HepG2 (cell line): ENCODE data around the gene HRC. TPM values are rescaled to one million over a fixed set of nuclear protein-coding genes. Genes with fewer than 3 reads are reported as not detected.

Source experiments
- CCAR2 ChIP-seq: fragments of 200-400 bp; formaldehyde crosslinking; optimal IDR thresholded peaks from 2 replicates; pipeline ENCODE3; 2018; ENCODE audit warnings: low read depth, mild to moderate bottlenecking, low read length, moderate library complexity
- ETV6 ChIP-seq: sonication (generic); formaldehyde crosslinking; conservative IDR thresholded peaks from 2 replicates; pipeline ENCODE4 v1.4.0; 2020; ENCODE audit warnings: missing genetic modification reagents
- FOSL1 ChIP-seq: sonication (generic); formaldehyde crosslinking; IDR thresholded peaks from 2 replicates; pipeline ENCODE4 v1.9.0; 2021; ENCODE audit warnings: missing genetic modification reagents, borderline replicate concordance
- FOXC1 ChIP-seq: sonication (generic); formaldehyde crosslinking; IDR thresholded peaks from 2 replicates; pipeline ENCODE4 v1.8.0; 2022; ENCODE audit warnings: mild to moderate bottlenecking, missing genetic modification reagents, borderline replicate concordance
- FOXJ3 ChIP-seq: sonication (generic); formaldehyde crosslinking; IDR thresholded peaks from 2 replicates; pipeline ENCODE4 v1.4.0; 2020; ENCODE audit warnings: missing genetic modification reagents, mild to moderate bottlenecking, borderline replicate concordance
- GATAD1 ChIP-seq: IDR thresholded peaks from 2 replicates; pipeline ENCODE4 v1.6.1; 2016; ENCODE audit warnings: missing genetic modification reagents, missing compliant biosample characterization
- HOXA5 ChIP-seq: sonication (generic); formaldehyde crosslinking; IDR thresholded peaks from 2 replicates; pipeline ENCODE4 v1.4.0; 2020; ENCODE audit warnings: missing genetic modification reagents
- KLF9 ChIP-seq: IDR thresholded peaks from 2 replicates; pipeline ENCODE4 v1.6.1; 2016; ENCODE audit warnings: low read depth
- NFYC ChIP-seq: IDR thresholded peaks from 2 replicates; pipeline ENCODE4 v1.6.1; 2016; ENCODE audit warnings: missing genetic modification reagents, missing compliant biosample characterization
- NONO ChIP-seq, 2 experiments: fragments of 450-650 bp in 1 of 2; sonication (generic) in 1 of 2; formaldehyde crosslinking in 1 of 2; IDR thresholded peaks in 1 of 2; conservative IDR thresholded peaks in 1 of 2; 2 replicates each; pipeline versions ENCODE4 v1.6.1 to v1.8.0; 2017 to 2022; ENCODE audit warnings: mild to moderate bottlenecking in 1 of 2, missing genetic modification reagents in 1 of 2, moderate library complexity in 1 of 2
- RXRA ChIP-seq: sonication (generic); formaldehyde crosslinking; IDR thresholded peaks from 2 replicates; pipeline ENCODE4 v1.5.1; 2020; ENCODE audit warnings: missing genetic modification reagents
- TBX2 ChIP-seq: sonication (generic); formaldehyde crosslinking; IDR thresholded peaks from 2 replicates; pipeline ENCODE4 v1.5.0; 2020; ENCODE audit warnings: missing genetic modification reagents, mild to moderate bottlenecking, borderline replicate concordance
- TEAD3 ChIP-seq: optimal IDR thresholded peaks from 2 replicates; pipeline ENCODE3; 2016; ENCODE audit warnings: borderline replicate concordance
- WIZ ChIP-seq: sonication (generic); formaldehyde crosslinking; IDR thresholded peaks from 2 replicates; pipeline ENCODE4 v1.5.1; 2020; ENCODE audit warnings: mild to moderate bottlenecking, missing genetic modification reagents
- YEATS4 ChIP-seq: sonication (generic); formaldehyde crosslinking; IDR thresholded peaks from 2 replicates; pipeline ENCODE4 v1.4.0; 2020; ENCODE audit warnings: missing genetic modification reagents, borderline replicate concordance
- ZFX ChIP-seq: sonication (generic); formaldehyde crosslinking; IDR thresholded peaks from 2 replicates; pipeline ENCODE4 v1.4.0; 2020; ENCODE audit warnings: mild to moderate bottlenecking, low read depth, missing genetic modification reagents, moderate library complexity
- ZNF232 ChIP-seq: sonication (generic); formaldehyde crosslinking; IDR thresholded peaks from 2 replicates; pipeline ENCODE4 v1.4.0; 2020; ENCODE audit warnings: missing genetic modification reagents, borderline replicate concordance
- ZNF414 ChIP-seq: sonication (generic); formaldehyde crosslinking; IDR thresholded peaks from 2 replicates; pipeline ENCODE4 v1.5.0; 2020; ENCODE audit warnings: missing genetic modification reagents
- ZNF589 ChIP-seq: sonication (generic); formaldehyde crosslinking; conservative IDR thresholded peaks from 2 replicates; pipeline ENCODE4 v1.8.0; 2022; ENCODE audit warnings: mild to moderate bottlenecking, moderate library complexity, missing genetic modification reagents
- ZNF687 ChIP-seq: sonication (generic); formaldehyde crosslinking; IDR thresholded peaks from 2 replicates; pipeline ENCODE4 v1.5.1; 2020; ENCODE audit warnings: mild to moderate bottlenecking, missing genetic modification reagents, moderate library complexity
- ZNF709 ChIP-seq: sonication (generic); formaldehyde crosslinking; IDR thresholded peaks from 2 replicates; pipeline ENCODE4 v1.5.0; 2020; ENCODE audit warnings: mild to moderate bottlenecking, missing genetic modification reagents
- ZNF788 ChIP-seq: sonication (generic); formaldehyde crosslinking; IDR thresholded peaks from 2 replicates; pipeline ENCODE4 v1.5.0; 2020; ENCODE audit warnings: mild to moderate bottlenecking, missing genetic modification reagents, borderline replicate concordance
- ZNF83 ChIP-seq: sonication (generic); formaldehyde crosslinking; IDR thresholded peaks from 2 replicates; pipeline ENCODE4 v1.4.0; 2020; ENCODE audit warnings: missing genetic modification reagents, mild to moderate bottlenecking, borderline replicate concordance
- polyA plus RNA-seq, 8 experiments: library from polyadenylated mRNA; depleted of rRNA in 3 of 8; stranded (reverse) in 7 of 8; unstranded in 1 of 8; fragments of >200 nt; fragmentation: Illumina TruSeq in 4 of 8; extraction: Trizol in 4 of 8; gene quantifications; 2 replicates each; pipeline versions ENCODE4 v1.2.1 to v1.2.3, GENCODE V29; 2011 to 2016; ENCODE audit warnings: low read depth in 4 of 8, missing spikeins in 1 of 8, mixed read lengths in 1 of 8; ENCODE audit not compliant: insufficient read depth in 1 of 8
- total RNA-seq, 5 experiments: library from RNA; depleted of rRNA; stranded (reverse); fragments of >200 nt; fragmentation: Illumina TruSeq; extraction: Trizol; gene quantifications; 2 replicates each; pipeline ENCODE4 v1.2.3, GENCODE V29; 2016; ENCODE audit warnings: low read depth in 1 of 5

HRC gene
- total and polyA plus RNA-seq, 2 of the 13 experiments (the other 11 are each of a cell fraction or from before 2014, with no cell fraction given), result 3.6 to 15.4 TPM

DNA sequence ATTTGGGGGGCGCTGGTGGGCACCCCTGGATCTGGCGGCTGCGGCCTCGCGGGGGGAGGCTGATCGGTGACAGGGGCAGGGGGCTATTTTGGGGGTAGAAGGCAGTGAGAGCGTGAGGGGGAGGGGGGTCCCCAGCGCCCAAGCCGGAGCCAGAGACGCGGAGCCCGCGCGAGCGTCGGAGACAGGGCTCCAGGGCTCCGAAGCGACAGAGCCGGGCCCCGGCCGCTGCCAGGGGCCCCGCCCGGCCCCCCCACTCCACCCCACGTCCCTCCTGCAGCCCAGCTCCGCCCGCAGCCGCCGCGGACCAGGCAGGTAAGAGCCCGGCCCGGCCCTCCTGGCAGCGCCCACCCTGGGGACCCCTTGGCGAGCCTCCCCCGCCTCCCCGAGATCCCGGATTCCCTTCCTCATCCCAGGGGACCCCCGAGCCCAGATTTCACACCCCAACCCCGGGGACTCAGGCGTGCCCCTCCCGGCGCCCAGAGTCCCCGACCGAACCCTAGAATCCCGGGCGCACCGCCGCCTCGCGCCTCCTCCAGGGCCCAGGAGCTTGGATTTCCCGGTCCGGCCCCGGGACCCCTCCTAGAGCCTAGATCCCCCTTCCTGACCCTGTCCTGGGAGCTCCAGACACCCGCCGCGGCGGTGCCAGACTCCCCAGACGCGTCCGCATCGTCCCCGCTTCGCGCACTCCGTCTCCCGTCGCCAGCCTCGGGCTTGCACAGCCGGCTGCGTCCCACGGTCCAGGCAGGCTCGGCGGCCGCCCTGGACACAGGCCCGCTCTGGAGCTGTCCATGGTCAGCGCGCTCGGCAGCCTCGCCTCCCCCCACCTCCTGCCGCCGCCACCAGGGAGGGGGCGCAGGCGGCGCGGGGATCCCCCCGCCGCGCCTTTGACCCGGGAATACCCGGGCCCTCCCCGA lies 35.5 kb downstream of the HRC start, which contains the start of gene PPFIA3 (continued):
- TF ChIP-seq ZNF414 (0 out of 2 replicates have a peak, but pooled peaks have one; percentile 35), RXRA (CRISPR knock-in tag) (0 out of 2 replicates have a peak, but pooled peaks have one; percentile 48), HOXA5 (CRISPR knock-in tag) (peak; percentile 33; the same call in 1 of the 2 replicates), TBX2 (CRISPR knock-in tag) (peak; percentile 80), YEATS4 (CRISPR knock-in tag) (peak; percentile 66), WIZ (CRISPR knock-in tag) (peak; percentile 94), KLF9 (CRISPR knock-in tag) (peak; percentile 33; the same call in 1 of the 2 replicates), FOXJ3 (CRISPR knock-in tag) (no peak), GATAD1 (CRISPR knock-in tag) (peak; percentile 71), NONO (IDR thresholded peaks at IDR 0.05) (no peak), NONO (CRISPR knock-in tag; conservative IDR thresholded peaks at IDR 0.05) (no peak), NFYC (CRISPR knock-in tag) (no peak), ETV6 (CRISPR knock-in tag) (0 out of 2 replicates have a peak, but pooled peaks have one; percentile 68), FOSL1 (CRISPR knock-in tag) (no peak), TEAD3 (CRISPR knock-in tag) (peak; percentile 30), FOXC1 (CRISPR knock-in tag) (peak; percentile 45; the same call in 1 of the 2 replicates), ZNF589 (CRISPR knock-in tag) (peak; percentile 78; the same call in 1 of the 2 replicates), ZNF709 (CRISPR knock-in tag) (0 out of 2 replicates have a peak, but pooled peaks have one; percentile 64), ZNF788 (CRISPR knock-in tag) (peak; percentile 83), ZNF687 (CRISPR knock-in tag) (peak; percentile 88), ZNF83 (0 out of 2 replicates have a peak, but pooled peaks have one; percentile 35), ZFX (peak; percentile 85), ZNF232 (CRISPR knock-in tag) (0 out of 2 replicates have a peak, but pooled peaks have one; percentile 66), CCAR2 (no peak)
